CD14-positive monocyte (primary cell): ENCODE results near the gene RSPO3. TPM values are rescaled to one million over a fixed set of nuclear protein-coding genes. Genes with fewer than 3 reads are reported as not detected.

Source experiments
- DNase-seq, 3 donors: peaks; one replicate each; pipeline ENCODE4 v3.0.0-alpha.2; 2011 to 2022
- H2AFZ ChIP-seq: 2 replicates; pipeline ENCODE4 v1.6.0; 2012; ENCODE audit warnings: mild to moderate bottlenecking, low read depth, low read length, inconsistent platforms; ENCODE audit not compliant: insufficient read depth, poor library complexity, severe bottlenecking
- H3K27ac ChIP-seq, 2 donors: 1 replicate in 1 of 2; 2 replicates in 1 of 2; pipeline ENCODE4 v1.5.1; 2012 to 2013; ENCODE audit warnings: low read length in 2 of 2, control low read depth in 1 of 2, inconsistent platforms in 1 of 2, low read depth in 1 of 2, mild to moderate bottlenecking in 1 of 2
- H3K27me3 ChIP-seq, 2 donors: one replicate each; pipeline versions ENCODE4 v1.6.0 to v1.6.1; 2011 to 2013; ENCODE audit warnings: low read length in 2 of 2; ENCODE audit not compliant: control insufficient read depth in 2 of 2, insufficient read depth in 2 of 2
- H3K36me3 ChIP-seq, 2 donors: replicated peaks in 1 of 2; 1 replicate in 1 of 2; 2 replicates in 1 of 2; pipeline versions ENCODE4 v1.5.1 to v1.6.1; 2012 to 2013; ENCODE audit warnings: low read length in 2 of 2, control low read depth in 1 of 2, inconsistent platforms in 1 of 2, mild to moderate bottlenecking in 1 of 2; ENCODE audit not compliant: insufficient read depth in 2 of 2, control insufficient read depth in 1 of 2
- H3K4me1 ChIP-seq, 2 donors: 1 replicate in 1 of 2; 2 replicates in 1 of 2; pipeline versions ENCODE4 v1.5.1 to v1.6.1; 2012 to 2013; ENCODE audit warnings: low read length in 2 of 2, control low read depth in 1 of 2, inconsistent platforms in 1 of 2, mild to moderate bottlenecking in 1 of 2, moderate library complexity in 1 of 2; ENCODE audit not compliant: insufficient read depth in 2 of 2, control insufficient read depth in 1 of 2
- H3K4me2 ChIP-seq: replicated peaks from 2 replicates; pipeline ENCODE3; 2012; ENCODE audit warnings: low read length, moderate library complexity, mild to moderate bottlenecking; ENCODE audit not compliant: poor library complexity, severe bottlenecking; ENCODE audit errors: extremely low read depth
- H3K4me3 ChIP-seq, 3 experiments: fragments of 200-600 bp in 1 of 3; sonication (generic) in 1 of 3; replicated peaks in 1 of 3; 1 replicate in 2 of 3; 2 replicates in 1 of 3; pipeline ENCODE4 v1.5.1; 2011 to 2013; ENCODE audit warnings: low read length in 3 of 3, mild to moderate bottlenecking in 3 of 3, control low read depth in 2 of 3, low read depth in 2 of 3, inconsistent platforms in 1 of 3, moderate library complexity in 1 of 3
- H3K79me2 ChIP-seq: 2 replicates; pipeline ENCODE4 v1.6.0; 2012; ENCODE audit warnings: mild to moderate bottlenecking, control low read depth, inconsistent platforms, low read length, moderate library complexity; ENCODE audit not compliant: insufficient read depth
- H3K9ac ChIP-seq: 2 replicates; pipeline ENCODE4 v1.6.0; 2017; ENCODE audit warnings: low read length, mild to moderate bottlenecking; ENCODE audit not compliant: insufficient read depth, poor library complexity, severe bottlenecking
- H3K9me3 ChIP-seq, 2 donors: replicated peaks in 1 of 2; 1 replicate in 1 of 2; 2 replicates in 1 of 2; pipeline versions ENCODE4 v1.5.1 to v1.6.1; 2012 to 2013; ENCODE audit warnings: low read length in 2 of 2, control low read depth in 1 of 2; ENCODE audit not compliant: control insufficient read depth in 1 of 2, insufficient read depth in 1 of 2
- H4K20me1 ChIP-seq: 2 replicates; pipeline ENCODE4 v1.6.0; 2012; ENCODE audit warnings: mild to moderate bottlenecking, low read length, control low read depth, moderate library complexity; ENCODE audit not compliant: insufficient read depth
- H3K27ac Mint-ChIP-seq, 7 donors: one replicate each; pipeline ENCODE4 v1.8.0; 2020; ENCODE audit warnings: mild to moderate bottlenecking in 7 of 7, mixed read lengths in 7 of 7, moderate library complexity in 6 of 7, inconsistent platforms in 2 of 7
- H3K27me3 Mint-ChIP-seq, 3 donors: one replicate each; pipeline ENCODE4 v1.8.0; 2021 to 2022; ENCODE audit warnings: low read depth in 3 of 3, mild to moderate bottlenecking in 3 of 3, mixed read lengths in 3 of 3, moderate library complexity in 3 of 3, inconsistent platforms in 1 of 3
- H3K36me3 Mint-ChIP-seq, 2 donors: one replicate each; pipeline ENCODE4 v1.8.0; 2020; ENCODE audit warnings: mixed read lengths in 2 of 2, inconsistent platforms in 1 of 2, mild to moderate bottlenecking in 1 of 2
- H3K4me1 Mint-ChIP-seq: one replicate; pipeline ENCODE4 v1.8.0; 2020; ENCODE audit warnings: mild to moderate bottlenecking, mixed read lengths
- H3K4me3 Mint-ChIP-seq, 2 donors: one replicate each; pipeline ENCODE4 v1.8.0; 2020; ENCODE audit warnings: mild to moderate bottlenecking in 2 of 2, mixed read lengths in 2 of 2, moderate library complexity in 1 of 2
- H3K9me3 Mint-ChIP-seq, 7 donors: one replicate each; pipeline ENCODE4 v1.8.0; 2020 to 2022; ENCODE audit warnings: mixed read lengths in 7 of 7, mild to moderate bottlenecking in 6 of 7, moderate library complexity in 6 of 7, inconsistent platforms in 2 of 7
- WGBS: methylation state at CpG from one replicate; pipeline ENCODE4 v1.1.5; 2013; ENCODE audit warnings: missing lambda C conversion rate; ENCODE audit not compliant: insufficient coverage; 5-methylcytosine and 5-hydroxymethylcytosine counted together
- intact Hi-C, 2 donors: fragments of 100-400 bp; cut with micrococcal nuclease; formaldehyde crosslinking; loops; one replicate each; pipeline versions ENCODE4 v1.15.0 to v1.15.1; 2023
- polyA plus RNA-seq, 3 donors: library from polyadenylated mRNA; depleted of rRNA in 1 of 3; unstranded in 2 of 3; stranded (reverse) in 1 of 3; fragments of 300-500 nt in 2 of 3; fragments of >200 nt in 1 of 3; fragmentation: Illumina TruSeq in 2 of 3; gene quantifications; 1 replicate in 2 of 3; 2 replicates in 1 of 3; pipeline ENCODE4 v1.2.3, GENCODE V29; 2012 to 2021
- TF ChIP-seq, protein P1 (sequence below): fragments of 200-600 bp; IDR thresholded peaks from one replicate; pipeline ENCODE4 v1.8.0; 2022; ENCODE audit warnings: antibody characterized with exemption, mild to moderate bottlenecking

RSPO3 gene
- polyA plus RNA-seq, 3 donors = not detected

DNA sequence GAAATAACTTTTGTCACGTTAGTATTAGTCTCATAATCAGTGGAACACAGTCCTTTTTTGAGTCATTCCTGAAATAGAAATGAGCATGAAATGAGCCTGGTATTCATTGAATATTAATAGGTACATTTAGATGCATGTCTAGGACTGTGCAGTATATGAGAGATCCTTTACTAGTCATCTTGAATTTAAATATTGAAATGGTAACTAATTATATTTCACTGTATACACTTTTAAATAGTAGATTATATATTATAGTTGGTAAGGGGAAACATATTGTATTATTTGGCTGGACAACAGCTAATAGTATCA, 59.4 kb downstream of the RSPO3 start:
- H3K9me3 Mint-ChIP-seq = peaks cover 2 to 4% (median 3%) of the 10 kb centered on the region in 7 donors
- no peak overlapping the region for H2AFZ ChIP-seq
- H3K27ac ChIP-seq = no peak overlapping the region

DNA sequence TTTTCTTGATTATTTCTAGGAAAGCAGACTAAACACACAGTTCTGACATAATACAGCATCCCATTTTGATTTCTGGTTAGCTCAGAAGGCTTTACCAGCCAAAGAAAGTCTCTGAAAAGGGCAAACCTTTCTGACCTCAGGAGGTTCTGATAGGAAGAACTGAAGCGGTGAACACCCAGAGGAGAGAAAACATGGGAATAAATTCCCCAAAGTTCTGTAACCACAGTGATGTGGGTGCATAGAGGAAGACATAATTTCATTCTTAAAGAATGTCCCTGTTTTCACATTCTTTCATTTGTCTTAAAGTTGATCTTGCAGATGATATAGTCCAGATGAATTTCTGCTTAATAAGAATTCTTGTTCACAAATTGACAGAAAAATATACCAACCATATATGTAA, 60.3 kb downstream of the RSPO3 start:
- intact Hi-C loops = no loop called here
- peaks cover 7% of the 10 kb centered on the region for H3K4me1 Mint-ChIP-seq
- H3K4me2 ChIP-seq = no peak overlapping the region
- no peaks in the 10 kb centered on the region for H3K4me1 ChIP-seq
- peaks cover 2 to 4% (median 3%) of the 10 kb centered on the region in 7 donors for H3K9me3 Mint-ChIP-seq
- peaks cover 0 to 4% of the 10 kb centered on the region in 2 donors for H3K9me3 ChIP-seq
- H3K27ac ChIP-seq = no peak overlapping the region
- no peak for DNase-seq
- no peak overlapping the region for H3K4me3 ChIP-seq
- TF ChIP-seq, protein P1, sequence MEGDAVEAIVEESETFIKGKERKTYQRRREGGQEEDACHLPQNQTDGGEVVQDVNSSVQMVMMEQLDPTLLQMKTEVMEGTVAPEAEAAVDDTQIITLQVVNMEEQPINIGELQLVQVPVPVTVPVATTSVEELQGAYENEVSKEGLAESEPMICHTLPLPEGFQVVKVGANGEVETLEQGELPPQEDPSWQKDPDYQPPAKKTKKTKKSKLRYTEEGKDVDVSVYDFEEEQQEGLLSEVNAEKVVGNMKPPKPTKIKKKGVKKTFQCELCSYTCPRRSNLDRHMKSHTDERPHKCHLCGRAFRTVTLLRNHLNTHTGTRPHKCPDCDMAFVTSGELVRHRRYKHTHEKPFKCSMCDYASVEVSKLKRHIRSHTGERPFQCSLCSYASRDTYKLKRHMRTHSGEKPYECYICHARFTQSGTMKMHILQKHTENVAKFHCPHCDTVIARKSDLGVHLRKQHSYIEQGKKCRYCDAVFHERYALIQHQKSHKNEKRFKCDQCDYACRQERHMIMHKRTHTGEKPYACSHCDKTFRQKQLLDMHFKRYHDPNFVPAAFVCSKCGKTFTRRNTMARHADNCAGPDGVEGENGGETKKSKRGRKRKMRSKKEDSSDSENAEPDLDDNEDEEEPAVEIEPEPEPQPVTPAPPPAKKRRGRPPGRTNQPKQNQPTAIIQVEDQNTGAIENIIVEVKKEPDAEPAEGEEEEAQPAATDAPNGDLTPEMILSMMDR = no peak
- no peaks in the 10 kb centered on the region for H3K36me3 Mint-ChIP-seq
- no peak overlapping the region for H2AFZ ChIP-seq
- H3K4me3 Mint-ChIP-seq = no peak overlapping the region
- peaks cover 0 to 7% (median 6%) of the 10 kb centered on the region in 3 donors for H3K27me3 Mint-ChIP-seq
- 100% methylated on average over 1 of the region's 1 CpG for WGBS
- H3K36me3 ChIP-seq = no peaks in the 10 kb centered on the region
- H3K27me3 ChIP-seq = peaks cover 17 to 20% of the 10 kb centered on the region in 2 donors
- no peaks in the 10 kb centered on the region for H4K20me1 ChIP-seq
- H3K9ac ChIP-seq = no peak overlapping the region
- no peaks in the 10 kb centered on the region for H3K79me2 ChIP-seq
- no peak overlapping the region for H3K27ac Mint-ChIP-seq

More for the DNA sequence above, 59.4 kb downstream of the RSPO3 start:
- Mint-ChIP-seq H3K36me3 (no peaks in the 10 kb centered on the region), H3K4me1 (peaks cover 6% of the 10 kb centered on the region), H3K27me3 (peaks cover 0 to 7% (median 7%) of the 10 kb centered on the region in 3 donors), H3K4me3 (no peak overlapping the region), H3K27ac (no peak overlapping the region)
- no CpG with 5 or more reads among the region's 1 CpG for WGBS
- no peaks in the 10 kb centered on the region for H3K79me2 ChIP-seq
- intact Hi-C loops = no loop called here
- H3K9me3 ChIP-seq = peaks cover 0 to 4% of the 10 kb centered on the region in 2 donors
- H4K20me1 ChIP-seq = no peaks in the 10 kb centered on the region
- TF ChIP-seq, protein P1 = no peak
- DNase-seq = no peak
- no peaks in the 10 kb centered on the region for H3K4me1 ChIP-seq
- H3K9ac ChIP-seq = no peak overlapping the region
- H3K36me3 ChIP-seq = no peaks in the 10 kb centered on the region
- H3K4me2 ChIP-seq = no peak overlapping the region
- no peak overlapping the region for H3K4me3 ChIP-seq
- H3K27me3 ChIP-seq = peaks cover 19 to 26% of the 10 kb centered on the region in 2 donors
